ENCODE results near the gene MT1HL1. TPM values are rescaled to one million over a fixed set of nuclear protein-coding genes. Genes with fewer than 3 reads are reported as not detected.

MT1HL1 gene
- total and polyA plus RNA-seq, 2 donors (not counting 1 experiment from before 2014, with no cell fraction given): not detected

DNA sequence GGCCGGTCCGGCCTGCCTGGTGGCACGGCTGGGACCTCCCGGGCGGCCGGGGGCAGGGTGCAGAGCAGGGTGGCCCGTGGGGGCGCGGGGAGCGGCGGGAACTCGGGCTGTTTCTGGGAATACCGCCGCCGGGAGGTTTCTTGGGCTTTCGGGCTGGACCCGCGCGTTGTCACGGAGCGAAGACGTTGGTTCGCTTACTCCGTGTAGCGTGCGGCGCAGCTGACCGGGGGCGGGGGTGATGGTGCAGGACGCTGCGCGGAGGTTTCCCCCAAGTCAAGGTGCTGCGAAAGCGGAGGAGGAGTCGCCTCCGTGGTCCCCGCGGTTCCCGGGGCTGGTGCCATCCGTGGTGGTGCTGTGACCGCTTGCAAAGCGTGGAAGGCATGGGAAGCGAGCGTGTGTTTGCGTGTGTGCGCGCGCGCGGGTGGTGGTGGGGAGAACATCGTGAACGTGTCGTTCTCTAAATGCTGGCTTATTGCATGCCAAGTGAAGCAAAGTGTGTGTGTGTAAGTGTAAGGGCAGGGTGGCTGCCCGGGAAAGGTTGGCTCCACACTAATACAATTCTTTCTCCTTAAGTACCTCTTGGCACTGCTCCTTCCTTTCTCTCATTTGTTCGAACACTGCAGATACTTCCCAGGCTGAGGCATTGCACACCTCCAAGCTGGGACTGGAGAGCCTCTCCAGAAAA lies 38.8 kb upstream of the MT1HL1 start:
- no peak overlapping the region for H3K4me2 ChIP-seq (replicated peaks; ENCODE audit: low read depth, low read length, poor library complexity, severe bottlenecking)
- peaks cover 0 to 33% (median 20%) of the 10 kb centered on the region in 4 experiments for H3K27me3 ChIP-seq (replicated peaks in 1 of 4; ENCODE audit: control extremely low read depth in 1 of 4, control insufficient read depth in 3 of 4, insufficient read depth in 4 of 4, low read length in 3 of 4)
- H3K4me1 ChIP-seq (ENCODE audit: control insufficient read depth in 2 of 2, insufficient read depth in 2 of 2, low read length in 2 of 2): no peaks in the 10 kb centered on the region
- Mint-ChIP-seq H3K27ac (no peak overlapping the region), H3K27me3 (peaks cover 52% of the 10 kb centered on the region), H3K4me3 (no peak overlapping the region), H3K4me1 (peaks cover 11% of the 10 kb centered on the region), H3K9me3 (ENCODE audit: insufficient read depth) (no peaks in the 10 kb centered on the region)
- ATAC-seq (ENCODE audit: low read depth): no peak
- H4K20me1 ChIP-seq (ENCODE audit: control insufficient read depth, insufficient read depth, low read length, poor library complexity, severe bottlenecking): no peaks in the 10 kb centered on the region
- no peak overlapping the region for H3K4me3 ChIP-seq (ENCODE audit: control extremely low read depth in 1 of 5, extremely low read depth in 1 of 5, insufficient read depth in 1 of 5, low read depth in 2 of 5, low read length in 4 of 5)
- WGBS (ENCODE audit: insufficient coverage): 7% methylated on average over 50 of the region's 55 CpGs
- TF ChIP-seq EZH2 (IDR thresholded peaks at IDR 0.05; ENCODE audit: borderline replicate concordance, insufficient read depth, low read depth, low read length, poor library complexity, severe bottlenecking): no peak
- TF ChIP-seq CTCF (IDR thresholded peaks at IDR 0.05): no peak
- ChIA-PET POLR2A (no interaction called here), CTCF (no interaction called here)
- no peaks in the 10 kb centered on the region for H3K79me2 ChIP-seq (ENCODE audit: control insufficient read depth, insufficient read depth, low read length)
- no peak for DNase-seq
- H3K9me3 ChIP-seq (ENCODE audit: control extremely low read depth in 1 of 3, control insufficient read depth in 2 of 3, insufficient read depth in 1 of 3, low read length in 2 of 3): peaks cover 0 to 5% (median 2%) of the 10 kb centered on the region in 3 donors
- intact Hi-C loops (cut with micrococcal nuclease): no loop called here
- no peak overlapping the region for H2AFZ ChIP-seq (ENCODE audit: insufficient read depth, low read depth, low read length, poor library complexity, severe bottlenecking)
- H3K27ac ChIP-seq (ENCODE audit: low read length in 2 of 2): no peak overlapping the region
- no peaks in the 10 kb centered on the region for H3K36me3 ChIP-seq (replicated peaks in 1 of 2; ENCODE audit: control extremely low read depth in 1 of 2, control insufficient read depth in 1 of 2, extremely low read depth in 1 of 2, insufficient read depth in 2 of 2, low read length in 1 of 2)
- H3K9ac ChIP-seq (ENCODE audit: low read length): no peak overlapping the region

DNA sequence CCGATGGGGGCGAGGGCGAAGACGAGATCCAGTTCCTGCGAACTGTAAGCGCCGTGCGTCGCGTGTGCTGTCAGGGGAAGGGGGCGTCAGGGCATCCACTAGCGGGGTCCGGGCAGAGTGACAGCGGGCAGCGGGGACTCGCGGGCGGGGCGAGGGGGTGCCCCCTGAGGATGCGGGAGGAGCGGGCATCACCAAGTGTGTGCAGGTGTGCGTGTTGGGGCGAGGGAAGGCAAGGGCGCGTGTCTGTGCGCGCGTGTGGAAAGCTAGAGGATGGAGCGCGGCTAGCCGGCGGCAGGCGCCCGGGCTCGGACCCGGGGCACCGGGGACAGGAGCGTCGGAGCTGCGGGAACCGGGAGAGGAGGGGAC lies 38.3 kb upstream of the MT1HL1 start:
- Histone ChIP-seq H3K27me3 (replicated peaks in 1 of 4; ENCODE audit: control extremely low read depth in 1 of 4, control insufficient read depth in 3 of 4, insufficient read depth in 4 of 4, low read length in 3 of 4) (peaks cover 0 to 33% (median 20%) of the 10 kb centered on the region in 4 experiments), H3K9me3 (ENCODE audit: control extremely low read depth in 1 of 3, control insufficient read depth in 2 of 3, insufficient read depth in 1 of 3, low read length in 2 of 3) (peaks cover 0 to 5% (median 2%) of the 10 kb centered on the region in 3 donors), H2AFZ (ENCODE audit: insufficient read depth, low read depth, low read length, poor library complexity, severe bottlenecking) (no peak overlapping the region), H3K4me1 (ENCODE audit: control insufficient read depth in 2 of 2, insufficient read depth in 2 of 2, low read length in 2 of 2) (no peaks in the 10 kb centered on the region), H3K36me3 (replicated peaks in 1 of 2; ENCODE audit: control extremely low read depth in 1 of 2, control insufficient read depth in 1 of 2, extremely low read depth in 1 of 2, insufficient read depth in 2 of 2, low read length in 1 of 2) (no peaks in the 10 kb centered on the region), H4K20me1 (ENCODE audit: control insufficient read depth, insufficient read depth, low read length, poor library complexity, severe bottlenecking) (no peaks in the 10 kb centered on the region), H3K9ac (ENCODE audit: low read length) (no peak overlapping the region), H3K27ac (ENCODE audit: low read length in 2 of 2) (no peak overlapping the region), H3K4me3 (ENCODE audit: control extremely low read depth in 1 of 5, extremely low read depth in 1 of 5, insufficient read depth in 1 of 5, low read depth in 2 of 5, low read length in 4 of 5) (no peak overlapping the region), H3K79me2 (ENCODE audit: control insufficient read depth, insufficient read depth, low read length) (no peaks in the 10 kb centered on the region), H3K4me2 (replicated peaks; ENCODE audit: low read depth, low read length, poor library complexity, severe bottlenecking) (no peak overlapping the region)
- CTCF ChIA-PET: no interaction called here
- Mint-ChIP-seq H3K4me1 (peaks cover 11% of the 10 kb centered on the region), H3K27me3 (peaks cover 52% of the 10 kb centered on the region), H3K9me3 (ENCODE audit: insufficient read depth) (no peaks in the 10 kb centered on the region), H3K4me3 (no peak overlapping the region), H3K27ac (no peak overlapping the region)
- no peak for TF ChIP-seq EZH2 (IDR thresholded peaks at IDR 0.05; ENCODE audit: borderline replicate concordance, insufficient read depth, low read depth, low read length, poor library complexity, severe bottlenecking)
- intact Hi-C loops (cut with micrococcal nuclease): no loop called here
- POLR2A ChIA-PET: no interaction called here
- WGBS (ENCODE audit: insufficient coverage): 6% methylated on average over 40 of the region's 41 CpGs
- ATAC-seq (ENCODE audit: low read depth) (no peak), DNase-seq (no peak)

All from B cell (primary cell).